ENCODE results near the gene REEP5.

DNA sequence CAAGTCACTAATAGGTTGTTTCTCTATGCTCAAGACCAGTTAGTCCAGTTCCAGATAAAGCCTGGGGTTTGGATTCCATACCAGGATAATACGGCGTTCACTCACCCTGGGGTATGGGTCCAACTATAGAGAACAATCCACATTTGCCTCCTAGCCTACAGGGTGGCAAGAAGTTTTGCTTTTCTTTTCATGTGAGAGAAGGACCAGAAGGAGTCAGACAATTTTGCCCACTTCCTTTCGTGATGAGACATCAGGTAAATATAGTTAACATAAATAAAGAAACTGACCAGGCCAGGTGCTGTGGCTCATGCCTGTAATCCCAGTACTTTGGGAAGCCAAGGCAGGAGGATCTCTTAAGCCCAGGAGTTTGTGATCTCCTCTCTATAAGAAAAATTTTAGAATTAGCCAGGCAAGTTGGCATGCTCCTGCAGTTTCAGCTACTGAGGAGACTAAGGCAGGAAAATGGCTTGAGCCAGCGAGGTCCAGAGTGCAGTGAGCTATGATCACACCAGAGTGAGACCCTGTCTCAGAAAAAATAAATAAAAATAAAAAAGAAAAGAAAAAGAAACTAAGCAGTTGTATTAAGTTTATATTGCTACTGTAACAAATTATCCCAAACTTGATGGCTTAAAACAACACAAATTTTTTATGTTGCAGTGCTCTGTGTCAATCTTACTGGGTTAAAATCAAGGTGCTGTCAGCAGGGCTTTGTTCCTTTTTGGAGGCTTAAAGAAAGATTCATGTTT is 7.5 kb upstream of the REEP5 start:
- TF ChIP-seq, protein P1, sequence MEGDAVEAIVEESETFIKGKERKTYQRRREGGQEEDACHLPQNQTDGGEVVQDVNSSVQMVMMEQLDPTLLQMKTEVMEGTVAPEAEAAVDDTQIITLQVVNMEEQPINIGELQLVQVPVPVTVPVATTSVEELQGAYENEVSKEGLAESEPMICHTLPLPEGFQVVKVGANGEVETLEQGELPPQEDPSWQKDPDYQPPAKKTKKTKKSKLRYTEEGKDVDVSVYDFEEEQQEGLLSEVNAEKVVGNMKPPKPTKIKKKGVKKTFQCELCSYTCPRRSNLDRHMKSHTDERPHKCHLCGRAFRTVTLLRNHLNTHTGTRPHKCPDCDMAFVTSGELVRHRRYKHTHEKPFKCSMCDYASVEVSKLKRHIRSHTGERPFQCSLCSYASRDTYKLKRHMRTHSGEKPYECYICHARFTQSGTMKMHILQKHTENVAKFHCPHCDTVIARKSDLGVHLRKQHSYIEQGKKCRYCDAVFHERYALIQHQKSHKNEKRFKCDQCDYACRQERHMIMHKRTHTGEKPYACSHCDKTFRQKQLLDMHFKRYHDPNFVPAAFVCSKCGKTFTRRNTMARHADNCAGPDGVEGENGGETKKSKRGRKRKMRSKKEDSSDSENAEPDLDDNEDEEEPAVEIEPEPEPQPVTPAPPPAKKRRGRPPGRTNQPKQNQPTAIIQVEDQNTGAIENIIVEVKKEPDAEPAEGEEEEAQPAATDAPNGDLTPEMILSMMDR (IDR thresholded peaks at IDR 0.05): no peak
- TF ChIP-seq EP300 (IDR thresholded peaks at IDR 0.05; ENCODE audit: borderline replicate concordance in 1 of 2, low read depth in 1 of 2, low read length in 1 of 2): no peak
- TF ChIP-seq GABPA (IDR thresholded peaks at IDR 0.05; ENCODE audit: low read depth): no peak

All from SK-N-SH (cell line).